Measurements from ENCODE around the gene TNFRSF14. TPM values are rescaled to one million over a fixed set of nuclear protein-coding genes. Genes with fewer than 3 reads are reported as not detected.

TNFRSF14 gene
- total and polyA plus RNA-seq, 2 of the 13 experiments (the other 11 are each of a cell fraction or from before 2014, with no cell fraction given) = 11.9 to 49.9 TPM

- TF ChIP-seq, protein P1, sequence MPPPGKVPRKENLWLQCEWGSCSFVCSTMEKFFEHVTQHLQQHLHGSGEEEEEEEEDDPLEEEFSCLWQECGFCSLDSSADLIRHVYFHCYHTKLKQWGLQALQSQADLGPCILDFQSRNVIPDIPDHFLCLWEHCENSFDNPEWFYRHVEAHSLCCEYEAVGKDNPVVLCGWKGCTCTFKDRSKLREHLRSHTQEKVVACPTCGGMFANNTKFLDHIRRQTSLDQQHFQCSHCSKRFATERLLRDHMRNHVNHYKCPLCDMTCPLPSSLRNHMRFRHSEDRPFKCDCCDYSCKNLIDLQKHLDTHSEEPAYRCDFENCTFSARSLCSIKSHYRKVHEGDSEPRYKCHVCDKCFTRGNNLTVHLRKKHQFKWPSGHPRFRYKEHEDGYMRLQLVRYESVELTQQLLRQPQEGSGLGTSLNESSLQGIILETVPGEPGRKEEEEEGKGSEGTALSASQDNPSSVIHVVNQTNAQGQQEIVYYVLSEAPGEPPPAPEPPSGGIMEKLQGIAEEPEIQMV (CRISPR knock-in tag; IDR thresholded peaks at IDR 0.05; ENCODE audit: low read depth) = no peak
- TF ChIP-seq TP53 (CRISPR knock-in tag; conservative IDR thresholded peaks at IDR 0.05) (no peak), ZSCAN21 (CRISPR knock-in tag; IDR thresholded peaks at IDR 0.05; ENCODE audit: borderline replicate concordance) (no peak), HNRNPH1 (optimal IDR thresholded peaks at IDR 0.05; ENCODE audit: low read depth, low read length) (no peak), SIX1 (CRISPR knock-in tag; IDR thresholded peaks at IDR 0.05; ENCODE audit: borderline replicate concordance) (no peak), ZNF3 (CRISPR knock-in tag; IDR thresholded peaks at IDR 0.05) (no peak), REL (CRISPR knock-in tag; conservative IDR thresholded peaks at IDR 0.05) (no peak), KAT7 (CRISPR knock-in tag; IDR thresholded peaks at IDR 0.05; ENCODE audit: borderline replicate concordance) (no peak), ZNF570 (CRISPR knock-in tag; IDR thresholded peaks at IDR 0.05; ENCODE audit: borderline replicate concordance) (no peak), ZBTB34 (CRISPR knock-in tag; IDR thresholded peaks at IDR 0.05) (no peak), SKI (IDR thresholded peaks at IDR 0.05; ENCODE audit: partially characterized antibody) (no peak)
- TF ChIP-seq, protein P2, sequence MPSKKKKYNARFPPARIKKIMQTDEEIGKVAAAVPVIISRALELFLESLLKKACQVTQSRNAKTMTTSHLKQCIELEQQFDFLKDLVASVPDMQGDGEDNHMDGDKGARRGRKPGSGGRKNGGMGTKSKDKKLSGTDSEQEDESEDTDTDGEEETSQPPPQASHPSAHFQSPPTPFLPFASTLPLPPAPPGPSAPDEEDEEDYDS (CRISPR knock-in tag; IDR thresholded peaks at IDR 0.05) = no peak
- TF ChIP-seq, protein P3, sequence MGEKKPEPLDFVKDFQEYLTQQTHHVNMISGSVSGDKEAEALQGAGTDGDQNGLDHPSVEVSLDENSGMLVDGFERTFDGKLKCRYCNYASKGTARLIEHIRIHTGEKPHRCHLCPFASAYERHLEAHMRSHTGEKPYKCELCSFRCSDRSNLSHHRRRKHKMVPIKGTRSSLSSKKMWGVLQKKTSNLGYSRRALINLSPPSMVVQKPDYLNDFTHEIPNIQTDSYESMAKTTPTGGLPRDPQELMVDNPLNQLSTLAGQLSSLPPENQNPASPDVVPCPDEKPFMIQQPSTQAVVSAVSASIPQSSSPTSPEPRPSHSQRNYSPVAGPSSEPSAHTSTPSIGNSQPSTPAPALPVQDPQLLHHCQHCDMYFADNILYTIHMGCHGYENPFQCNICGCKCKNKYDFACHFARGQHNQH (CRISPR knock-in tag; IDR thresholded peaks at IDR 0.05) = no peak
- TF ChIP-seq, protein P4, sequence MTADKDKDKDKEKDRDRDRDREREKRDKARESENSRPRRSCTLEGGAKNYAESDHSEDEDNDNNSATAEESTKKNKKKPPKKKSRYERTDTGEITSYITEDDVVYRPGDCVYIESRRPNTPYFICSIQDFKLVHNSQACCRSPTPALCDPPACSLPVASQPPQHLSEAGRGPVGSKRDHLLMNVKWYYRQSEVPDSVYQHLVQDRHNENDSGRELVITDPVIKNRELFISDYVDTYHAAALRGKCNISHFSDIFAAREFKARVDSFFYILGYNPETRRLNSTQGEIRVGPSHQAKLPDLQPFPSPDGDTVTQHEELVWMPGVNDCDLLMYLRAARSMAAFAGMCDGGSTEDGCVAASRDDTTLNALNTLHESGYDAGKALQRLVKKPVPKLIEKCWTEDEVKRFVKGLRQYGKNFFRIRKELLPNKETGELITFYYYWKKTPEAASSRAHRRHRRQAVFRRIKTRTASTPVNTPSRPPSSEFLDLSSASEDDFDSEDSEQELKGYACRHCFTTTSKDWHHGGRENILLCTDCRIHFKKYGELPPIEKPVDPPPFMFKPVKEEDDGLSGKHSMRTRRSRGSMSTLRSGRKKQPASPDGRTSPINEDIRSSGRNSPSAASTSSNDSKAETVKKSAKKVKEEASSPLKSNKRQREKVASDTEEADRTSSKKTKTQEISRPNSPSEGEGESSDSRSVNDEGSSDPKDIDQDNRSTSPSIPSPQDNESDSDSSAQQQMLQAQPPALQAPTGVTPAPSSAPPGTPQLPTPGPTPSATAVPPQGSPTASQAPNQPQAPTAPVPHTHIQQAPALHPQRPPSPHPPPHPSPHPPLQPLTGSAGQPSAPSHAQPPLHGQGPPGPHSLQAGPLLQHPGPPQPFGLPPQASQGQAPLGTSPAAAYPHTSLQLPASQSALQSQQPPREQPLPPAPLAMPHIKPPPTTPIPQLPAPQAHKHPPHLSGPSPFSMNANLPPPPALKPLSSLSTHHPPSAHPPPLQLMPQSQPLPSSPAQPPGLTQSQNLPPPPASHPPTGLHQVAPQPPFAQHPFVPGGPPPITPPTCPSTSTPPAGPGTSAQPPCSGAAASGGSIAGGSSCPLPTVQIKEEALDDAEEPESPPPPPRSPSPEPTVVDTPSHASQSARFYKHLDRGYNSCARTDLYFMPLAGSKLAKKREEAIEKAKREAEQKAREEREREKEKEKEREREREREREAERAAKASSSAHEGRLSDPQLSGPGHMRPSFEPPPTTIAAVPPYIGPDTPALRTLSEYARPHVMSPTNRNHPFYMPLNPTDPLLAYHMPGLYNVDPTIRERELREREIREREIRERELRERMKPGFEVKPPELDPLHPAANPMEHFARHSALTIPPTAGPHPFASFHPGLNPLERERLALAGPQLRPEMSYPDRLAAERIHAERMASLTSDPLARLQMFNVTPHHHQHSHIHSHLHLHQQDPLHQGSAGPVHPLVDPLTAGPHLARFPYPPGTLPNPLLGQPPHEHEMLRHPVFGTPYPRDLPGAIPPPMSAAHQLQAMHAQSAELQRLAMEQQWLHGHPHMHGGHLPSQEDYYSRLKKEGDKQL (CRISPR knock-in tag; IDR thresholded peaks at IDR 0.05; ENCODE audit: low read depth) = no peak
Measured at GRCh38 chr1:2585318-2586092, 29.3 kb downstream of the TNFRSF14 start (continued).

Data from HepG2 (cell line).